NCI-H460 (cell line): ENCODE results near the gene RHEB. TPM values are rescaled to one million over a fixed set of nuclear protein-coding genes. Genes with fewer than 3 reads are reported as not detected.
A peak's percentile ranks its signal among the peaks of the same experiment; 100 is the strongest.

ENCODE experiments used
- DNase-seq: peaks from one replicate; pipeline ENCODE4 v3.0.0-alpha.2; 2016; ENCODE audit warnings: low read depth; ENCODE audit errors: extremely low read depth
- total RNA-seq: library from RNA; depleted of rRNA; stranded (reverse); fragments of >200 nt; shearing (Covaris generic); gene quantifications from 2 replicates; pipeline ENCODE4 v1.2.3, GENCODE V29; 2014

The RHEB gene
- total RNA-seq, 1 experiment from 2014 or later: 238 TPM

DNA sequence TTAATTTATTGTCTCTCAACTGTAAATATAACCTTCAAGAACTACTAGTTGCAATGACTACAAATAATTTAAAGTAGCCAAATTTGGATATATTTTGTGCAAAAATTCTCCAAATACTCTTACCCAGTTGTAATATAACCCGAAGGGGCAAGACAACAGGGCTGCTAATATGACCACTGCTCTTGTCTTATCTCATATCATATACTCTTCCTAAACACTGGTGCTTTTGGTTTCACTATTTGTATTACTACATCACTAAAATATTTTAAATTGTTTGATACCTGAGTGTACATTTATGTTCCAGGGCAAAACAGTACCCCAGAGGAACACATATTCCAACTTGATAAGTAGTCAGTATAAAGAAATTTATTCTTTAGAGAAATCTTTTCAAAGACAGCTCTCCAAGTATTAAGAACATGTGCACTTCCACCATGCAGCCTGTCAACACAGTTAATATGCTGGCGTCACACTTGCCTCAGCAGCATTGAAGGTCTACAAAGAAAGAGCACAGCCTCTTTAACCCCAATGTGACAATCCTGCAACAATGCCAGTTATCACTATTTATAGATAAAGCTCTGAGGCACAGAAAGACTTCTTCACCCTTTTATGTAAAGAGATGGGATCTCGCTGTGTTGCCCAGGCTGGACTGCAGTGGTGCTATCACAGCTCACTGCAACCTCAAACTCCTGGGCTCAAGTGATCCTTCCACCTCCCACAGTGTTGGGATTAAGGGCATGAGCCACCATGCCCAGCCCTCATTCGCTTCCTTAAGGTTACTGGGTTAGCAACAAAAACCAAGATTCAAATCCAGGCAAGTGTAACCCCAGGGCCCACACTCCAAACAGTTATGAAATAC, 37.8 kb downstream of the RHEB start:
- DNase-seq: no peak

DNA sequence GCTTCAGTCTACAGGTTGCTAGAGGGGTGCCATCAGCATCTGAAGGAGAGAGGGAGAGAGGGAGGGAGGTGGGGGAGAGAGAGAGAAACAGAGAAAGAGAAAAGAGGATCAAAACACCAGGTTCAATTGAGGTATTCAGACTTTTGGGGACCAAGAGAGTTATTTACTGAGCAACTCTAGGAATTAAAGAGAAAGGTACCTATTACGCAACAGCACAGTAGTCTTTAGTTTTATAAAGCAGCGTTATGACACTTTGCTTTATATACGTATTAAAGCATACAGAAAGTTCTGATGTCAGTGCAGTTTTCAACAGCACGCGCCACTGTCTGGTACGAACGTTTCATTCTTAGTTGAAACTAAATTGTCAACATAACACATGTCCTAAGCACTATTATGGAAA, 41.8 kb downstream of the RHEB start:
- no peak for DNase-seq

- DNase-seq: peak; percentile 90
Measured at GRCh38 chr7:151472644-151473380, 46.9 kb downstream of the RHEB start.

GRCh38 chr7:151470711-151471110, 49.0 kb downstream of the RHEB start:
- no peak for DNase-seq

DNA sequence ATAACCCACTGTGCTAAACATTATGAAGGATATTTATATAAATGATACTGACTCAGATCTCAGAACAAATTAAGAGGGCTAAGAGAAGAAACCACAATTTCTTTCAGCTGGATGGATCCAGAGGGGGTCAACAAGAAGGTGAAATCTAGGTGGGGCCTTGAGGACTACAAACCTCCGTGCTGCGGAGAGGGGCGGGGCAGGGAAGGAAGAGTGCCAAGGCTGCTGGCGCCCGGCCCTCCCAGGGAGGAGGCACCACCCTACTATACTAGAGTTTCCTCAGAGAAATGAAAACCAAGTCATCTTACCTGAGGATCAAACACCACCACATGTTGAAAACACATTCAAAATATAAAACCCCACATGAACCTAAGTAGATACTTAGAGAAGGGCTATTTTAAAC, 50.4 kb downstream of the RHEB start:
- DNase-seq: no peak

DNA sequence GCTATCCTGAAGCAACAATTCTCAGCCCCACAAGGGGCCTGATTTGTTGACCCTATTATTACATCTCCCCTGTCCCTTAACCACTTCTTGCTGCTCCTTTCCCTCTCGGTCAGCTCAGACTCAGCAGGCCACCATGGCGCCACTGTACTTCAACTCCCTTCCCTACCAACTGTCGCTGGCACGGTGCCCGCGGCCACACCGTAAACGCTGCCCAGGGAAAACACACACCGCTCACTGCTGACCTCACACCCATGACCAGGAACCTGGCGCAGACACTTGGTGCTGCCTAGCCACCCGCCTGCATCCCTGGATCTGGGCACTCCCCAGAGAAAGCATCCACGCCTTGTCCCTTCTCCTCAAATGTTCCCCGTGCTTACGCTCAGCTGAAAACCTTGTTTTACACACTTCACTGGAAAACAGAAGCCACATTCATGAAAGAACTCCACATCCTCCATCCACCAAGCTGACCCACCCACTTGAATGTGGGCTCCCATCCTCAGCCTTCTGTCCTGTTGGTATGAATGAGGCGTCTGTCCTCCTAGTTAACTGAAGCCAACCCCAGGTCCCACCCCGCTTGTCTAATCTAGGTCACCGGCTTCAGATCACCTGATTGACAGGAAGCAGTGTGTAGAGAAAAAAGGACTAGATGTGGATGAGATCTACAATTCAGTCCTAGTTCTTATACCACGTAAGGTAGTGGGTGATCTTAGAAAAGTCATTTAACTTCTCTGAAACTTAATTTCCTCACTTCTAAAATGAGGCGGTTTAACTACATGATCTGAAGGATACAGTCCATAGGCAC, 51.3 kb downstream of the RHEB start:
- no peak for DNase-seq

DNA sequence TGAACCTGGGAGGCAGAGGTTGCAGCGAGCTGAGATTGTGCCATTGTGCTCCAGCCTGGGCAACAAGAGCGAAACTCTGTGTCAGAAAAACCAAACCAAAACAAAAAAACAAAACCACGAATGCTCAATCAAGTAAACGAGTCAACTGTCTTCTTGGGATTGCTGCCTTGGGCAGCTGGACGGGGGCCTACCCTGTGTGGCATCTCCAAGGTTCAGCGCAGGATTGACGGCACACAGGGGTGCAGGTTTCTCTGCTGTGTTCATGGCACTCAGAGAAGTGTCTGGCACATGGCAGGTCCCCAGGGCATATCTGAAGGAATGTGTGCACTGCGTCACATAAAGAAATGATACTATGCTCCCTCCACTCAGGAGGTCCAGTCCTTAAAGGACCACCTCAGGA, 54.5 kb downstream of the RHEB start:
- DNase-seq: no peak

GRCh38 chr7:151462306-151462779, 57.4 kb downstream of the RHEB start:
- DNase-seq: no peak

GRCh38 chr7:151461942-151462230, 57.8 kb downstream of the RHEB start:
- no peak for DNase-seq

DNA sequence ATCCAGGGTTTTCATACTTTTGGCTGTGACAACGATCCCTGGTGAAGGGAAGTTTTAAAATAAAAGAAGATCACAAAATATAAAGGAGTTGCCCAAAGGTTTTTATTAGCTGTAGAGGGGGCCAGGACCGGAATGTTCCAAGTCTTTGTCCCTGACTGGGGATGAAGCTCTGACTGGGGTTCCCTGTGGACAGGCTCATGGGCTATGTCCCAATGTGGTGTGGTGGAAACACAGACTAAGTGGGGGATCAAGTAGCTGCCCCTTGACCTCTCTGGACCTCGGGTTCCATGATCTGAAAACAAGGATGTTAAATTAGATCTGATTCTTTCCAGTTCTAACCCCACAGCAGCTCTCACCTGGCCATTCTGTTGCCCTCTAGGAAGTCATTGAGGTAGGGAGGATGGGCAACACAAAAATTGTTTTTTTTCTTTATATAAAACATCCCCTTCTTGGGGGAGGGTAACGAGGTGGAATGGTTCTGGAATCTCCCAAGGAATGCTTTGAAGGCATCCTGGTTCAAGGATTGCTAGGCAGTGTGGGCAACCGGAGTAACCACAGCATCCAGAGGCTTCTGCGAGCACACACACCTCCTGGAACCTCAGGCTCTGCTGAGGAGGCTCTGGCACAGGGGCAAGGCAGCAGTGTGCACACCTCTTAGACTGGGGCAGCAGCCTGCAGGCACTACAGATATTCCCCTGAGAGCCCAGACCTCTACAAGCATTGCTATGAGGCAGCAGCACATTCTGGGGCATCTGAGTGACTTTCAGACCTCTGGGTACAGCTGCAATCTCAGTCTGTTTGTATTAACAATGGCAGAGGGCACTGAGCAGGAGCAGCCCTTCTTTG, 58.4 kb downstream of the RHEB start:
- DNase-seq: no peak

GRCh38 chr7:151460474-151460855, 59.2 kb downstream of the RHEB start:
- DNase-seq: no peak

- DNase-seq: peak; percentile 79
Measured at GRCh38 chr7:151459726-151460473, 59.8 kb downstream of the RHEB start.

DNA sequence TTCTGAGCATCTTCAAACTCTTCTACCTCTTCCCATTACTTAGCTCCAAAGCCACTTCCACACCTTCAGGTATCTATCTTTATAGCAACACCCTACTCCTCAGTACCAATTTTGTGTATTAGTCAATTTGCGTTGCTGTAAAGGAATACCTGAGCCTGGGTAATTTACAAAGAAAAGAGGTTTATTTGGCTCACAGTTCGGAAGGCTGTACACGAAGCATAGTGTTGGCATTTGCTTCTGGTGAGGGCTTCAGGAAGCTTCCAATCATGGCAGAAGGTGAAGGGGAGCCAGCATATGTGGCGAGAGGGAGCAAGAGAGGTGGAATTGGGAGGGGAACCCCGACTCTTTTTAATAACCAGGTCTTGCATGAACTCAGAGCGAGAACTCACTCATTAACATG, 62.2 kb downstream of the RHEB start:
- no peak for DNase-seq

GRCh38 chr7:151456782-151457181, 62.9 kb downstream of the RHEB start:
- no peak for DNase-seq

DNA sequence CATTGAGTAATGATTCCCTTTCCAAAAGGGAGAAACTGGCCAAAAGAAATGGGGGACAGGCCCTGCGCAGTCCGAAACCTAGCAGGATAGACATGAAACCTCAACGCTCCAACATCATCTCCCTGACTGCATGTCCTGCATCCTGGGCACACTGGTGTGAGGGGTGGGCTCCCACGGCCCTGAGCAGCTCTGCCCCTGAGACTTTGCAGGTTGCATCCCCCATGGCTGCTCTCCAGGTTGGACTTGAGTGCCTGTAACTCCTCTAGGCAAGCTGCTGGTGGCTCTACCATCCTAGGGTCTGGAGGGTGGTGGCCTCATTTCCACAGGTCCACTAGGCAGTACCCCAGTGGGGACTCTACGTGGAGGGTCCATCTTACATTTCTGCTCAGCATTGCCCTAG, 63.4 kb downstream of the RHEB start:
- no peak for DNase-seq

DNA sequence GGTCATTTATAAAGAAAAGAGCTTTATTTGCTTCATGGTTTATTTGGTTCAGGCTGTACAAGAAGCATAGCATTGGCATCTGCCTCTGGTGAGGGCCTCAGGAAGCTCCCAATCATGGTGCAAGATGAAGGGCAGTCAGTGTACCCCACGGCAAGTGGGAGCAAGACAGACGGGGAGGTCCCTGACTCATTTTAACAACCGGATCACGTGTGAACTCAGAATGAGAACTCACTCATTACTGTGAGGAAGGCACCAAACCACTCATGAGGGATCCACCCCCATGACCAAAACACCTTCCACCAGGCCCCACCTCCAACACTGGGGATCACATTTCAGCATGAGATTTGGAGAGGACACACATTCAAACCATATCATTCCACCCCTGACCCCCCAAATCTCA, 64.0 kb downstream of the RHEB start:
- DNase-seq: no peak

GRCh38 chr7:151454932-151455530, 64.7 kb downstream of the RHEB start:
- DNase-seq: no peak

GRCh38 chr7:151454305-151454704, 65.4 kb downstream of the RHEB start:
- no peak for DNase-seq

DNA sequence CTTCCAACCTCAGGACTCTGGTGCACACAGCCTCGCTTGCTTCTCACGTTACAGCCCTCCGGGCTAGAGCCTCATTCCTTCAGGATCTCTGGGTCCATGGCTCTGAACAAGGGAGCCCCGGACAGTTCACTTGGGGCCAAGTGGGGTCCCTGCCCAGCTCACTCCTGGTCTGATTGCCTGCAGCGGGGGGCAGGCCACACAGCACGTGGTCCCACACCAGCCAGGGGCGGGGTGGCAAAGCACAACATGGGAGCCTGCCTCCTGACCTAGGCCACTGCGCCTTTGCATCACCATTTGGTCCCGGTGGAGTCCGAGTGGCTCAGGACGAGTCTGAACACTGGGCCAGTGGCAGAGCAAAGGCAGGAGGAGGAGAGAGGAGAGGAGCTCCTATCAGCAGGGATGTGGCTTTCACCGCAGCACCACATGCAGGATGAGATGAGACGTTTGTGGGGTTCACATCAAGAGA, 66.3 kb downstream of the RHEB start:
- no peak for DNase-seq
